GM19238 (cell line): Measurements from ENCODE around the gene SLC6A3.
"Not testable (repeated sequence)": the region's sequence is repeated elsewhere in the genome, so short reads cannot be mapped to it uniquely, and the experiment has no call there.

Source experiments
- DNase-seq: peaks from one replicate; pipeline ENCODE4 v3.0.0; 2011; ENCODE audit warnings: low spot score; ENCODE audit not compliant: insufficient read length

SLC6A3 gene

DNA sequence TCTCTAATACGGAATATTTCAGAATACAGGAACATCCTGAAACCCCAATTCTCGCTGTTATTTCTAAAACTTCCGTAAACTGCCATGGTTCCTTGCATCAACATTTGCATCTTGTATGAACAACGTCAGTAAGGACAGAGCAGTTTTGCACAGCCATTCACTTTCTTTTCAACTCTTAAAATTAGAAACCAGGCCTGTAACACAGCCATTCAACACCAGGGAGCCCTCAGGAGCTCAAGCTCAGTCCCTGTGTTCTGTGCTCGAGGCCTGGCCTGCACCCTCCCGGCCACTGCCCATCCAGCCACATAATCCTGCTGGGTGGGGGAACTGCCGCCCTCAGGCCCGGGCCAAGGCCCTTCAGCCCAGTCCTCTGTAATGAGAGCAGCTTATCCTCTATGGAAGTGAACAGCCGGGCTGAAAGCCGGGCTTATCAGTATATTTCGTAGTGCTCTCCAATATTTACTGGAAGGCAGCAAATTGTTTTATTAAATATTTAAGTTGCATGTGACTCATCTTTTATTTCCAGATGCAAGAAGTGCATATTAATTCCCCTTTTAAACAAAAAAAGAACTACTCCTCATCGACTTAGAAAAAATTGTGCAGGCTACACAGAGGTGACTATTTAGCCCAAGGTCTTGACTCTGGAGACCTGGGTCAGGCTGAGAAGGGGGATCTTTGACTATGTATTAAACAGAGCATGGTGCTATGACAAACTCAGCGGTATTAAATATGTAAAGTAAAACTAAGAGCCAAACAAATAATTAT lies 33.2 kb upstream of the SLC6A3 start:
- no peak for DNase-seq

- DNase-seq = no peak
Observed at GRCh38 chr5:1477341-1477740, 32.1 kb upstream of the SLC6A3 start.

DNA sequence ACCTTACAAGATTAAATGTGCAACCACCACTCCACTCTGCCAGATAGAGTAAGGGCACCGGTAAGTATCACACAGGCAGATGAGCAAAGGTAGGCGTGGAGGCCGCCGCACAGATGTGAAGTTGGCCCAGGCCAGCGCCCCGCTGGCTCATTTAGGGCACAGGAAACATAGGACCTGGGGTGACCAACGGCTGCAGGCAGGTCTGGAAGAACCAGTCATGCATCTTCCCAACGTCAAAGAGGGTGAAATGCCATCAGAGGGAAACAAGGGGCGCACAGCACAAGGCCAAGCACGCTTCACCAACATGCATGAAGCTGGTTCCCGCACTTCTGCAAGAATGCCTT lies 31.7 kb upstream of the SLC6A3 start:
- DNase-seq = no peak

GRCh38 chr5:1476181-1476966 lies 31.1 kb upstream of the SLC6A3 start:
- DNase-seq = no peak

DNA sequence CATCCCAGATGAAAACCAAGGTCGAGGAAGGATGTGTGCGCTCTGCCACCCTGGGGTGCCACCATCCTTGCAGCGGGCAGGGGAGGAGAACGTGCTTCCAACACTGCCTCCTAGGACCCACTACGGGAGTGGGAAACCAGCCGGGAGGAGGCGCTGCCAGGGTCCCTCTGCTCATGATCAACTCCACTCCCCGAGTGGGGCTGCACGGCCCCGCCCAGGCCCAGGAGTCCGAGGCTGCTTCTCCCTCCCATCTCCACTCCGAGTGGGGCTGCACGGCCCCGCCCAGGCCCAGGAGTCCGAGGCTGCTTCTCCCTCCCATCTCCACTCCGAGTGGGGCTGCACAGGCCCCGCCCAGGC lies 30.3 kb upstream of the SLC6A3 start:
- not testable (repeated sequence) for DNase-seq

DNA sequence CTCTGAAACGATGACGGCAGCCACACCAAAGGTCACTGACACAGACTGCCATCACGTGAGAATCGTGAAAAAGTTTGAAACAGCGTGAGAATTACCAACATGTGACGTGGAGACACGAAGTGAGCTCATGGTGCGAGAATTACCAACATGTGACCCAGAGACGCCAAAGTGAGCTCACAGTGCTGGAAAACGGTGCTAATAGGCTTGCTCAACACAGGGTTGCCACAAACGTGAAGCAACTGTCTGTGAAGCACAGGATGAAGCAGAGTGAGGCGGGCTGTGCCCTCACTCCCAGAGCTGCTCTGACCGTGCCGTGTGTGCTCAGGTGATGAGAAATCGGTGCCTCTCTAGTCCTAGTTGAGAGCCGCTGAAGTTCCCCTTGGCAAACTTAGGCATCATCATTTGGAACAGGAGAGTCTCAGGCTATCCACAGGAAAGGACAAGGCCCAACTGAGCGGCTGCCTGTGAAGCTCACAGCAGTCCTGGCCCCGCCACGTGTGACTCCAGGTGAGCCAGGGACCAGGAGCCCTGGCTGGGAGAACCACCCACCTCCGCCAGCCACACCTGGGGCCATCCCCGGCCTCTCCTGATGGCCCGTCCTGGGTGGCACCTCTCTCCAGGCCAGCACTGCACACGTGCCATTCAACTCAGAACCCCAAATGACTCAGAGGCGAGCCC lies 29.8 kb upstream of the SLC6A3 start:
- DNase-seq = no peak

- DNase-seq = no peak
Observed at GRCh38 chr5:1474183-1474839, 29.1 kb upstream of the SLC6A3 start.

GRCh38 chr5:1473746-1474145 lies 28.5 kb upstream of the SLC6A3 start:
- no peak for DNase-seq

DNA sequence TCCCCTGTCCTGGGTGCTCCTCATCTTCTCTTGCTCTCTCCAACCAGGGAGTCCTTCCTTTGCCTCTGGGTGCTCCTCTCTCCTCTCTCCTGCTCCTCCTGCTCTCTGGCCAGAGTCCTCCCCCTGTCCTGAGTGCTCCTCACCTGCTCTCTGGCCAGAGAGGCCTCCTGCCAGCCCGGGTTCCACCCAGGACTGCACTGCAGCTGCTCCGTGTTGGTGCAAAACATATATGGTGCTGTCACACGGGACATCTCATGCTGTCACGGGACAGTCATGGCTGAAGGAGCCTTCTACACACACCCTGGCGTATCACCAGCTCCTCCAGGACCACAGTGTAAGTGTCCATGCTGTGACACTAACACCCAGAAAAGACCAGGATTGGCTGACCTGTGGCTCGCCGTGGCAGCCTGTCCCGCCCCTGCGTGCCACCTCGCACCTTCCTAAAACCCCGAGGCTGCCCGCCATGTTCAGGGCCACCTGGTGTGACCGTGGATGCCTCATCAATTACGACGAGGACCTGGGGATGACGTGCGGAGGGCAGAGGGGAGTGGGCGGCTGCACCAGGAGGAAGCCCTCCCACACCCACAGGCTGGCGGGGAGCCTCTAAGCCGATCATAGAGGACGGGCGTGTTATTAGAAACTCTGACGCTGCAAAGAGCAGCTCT lies 27.9 kb upstream of the SLC6A3 start:
- no peak for DNase-seq

DNA sequence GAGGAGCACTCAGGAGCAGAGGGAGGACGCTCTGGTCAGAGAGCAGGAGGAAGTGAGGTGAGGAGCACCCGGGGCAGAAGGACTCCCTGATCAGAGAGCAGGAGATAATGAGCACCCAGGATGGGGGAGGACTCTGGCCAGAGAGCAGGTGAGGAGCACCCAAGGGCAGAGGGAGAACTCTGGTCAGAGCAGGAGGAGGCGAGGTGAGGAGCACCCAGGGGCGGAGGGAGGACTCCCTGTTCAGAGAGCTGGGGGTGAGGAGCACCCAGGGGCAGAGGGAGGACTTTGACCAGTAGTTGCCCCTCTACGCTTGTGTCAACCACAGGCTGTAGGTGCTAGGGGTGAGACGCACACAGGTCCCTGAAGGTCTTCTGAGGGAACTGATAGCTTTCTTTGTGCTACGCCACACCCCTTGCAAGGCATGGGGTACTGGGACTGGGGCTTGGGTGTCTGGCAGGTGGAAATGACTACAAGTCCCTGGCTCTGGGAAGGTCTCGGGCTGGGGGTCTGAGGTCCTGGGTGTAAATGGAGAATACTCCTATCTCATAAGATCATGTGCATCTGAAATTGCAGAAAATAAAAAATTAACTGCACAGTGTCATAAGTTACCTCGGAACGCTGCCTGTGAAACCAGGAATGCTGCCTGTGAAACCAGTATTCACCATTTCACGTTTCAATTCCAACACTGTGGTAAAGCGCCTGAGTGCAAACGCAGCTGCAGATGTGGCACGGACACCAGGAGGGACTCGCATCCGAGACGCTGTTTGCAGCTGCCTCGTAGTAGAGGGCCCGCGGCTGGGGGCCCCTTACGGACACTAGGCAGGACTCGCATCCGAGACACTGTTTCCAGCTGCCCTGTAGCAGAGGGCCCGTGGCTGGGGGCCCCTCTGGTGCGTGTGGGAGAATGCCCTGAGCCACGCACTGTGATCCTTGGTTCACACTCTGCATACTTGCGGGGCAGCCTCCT lies 27.0 kb upstream of the SLC6A3 start:
- no peak for DNase-seq

- DNase-seq = no peak
Observed at GRCh38 chr5:1471240-1471853, 26.1 kb upstream of the SLC6A3 start.

DNA sequence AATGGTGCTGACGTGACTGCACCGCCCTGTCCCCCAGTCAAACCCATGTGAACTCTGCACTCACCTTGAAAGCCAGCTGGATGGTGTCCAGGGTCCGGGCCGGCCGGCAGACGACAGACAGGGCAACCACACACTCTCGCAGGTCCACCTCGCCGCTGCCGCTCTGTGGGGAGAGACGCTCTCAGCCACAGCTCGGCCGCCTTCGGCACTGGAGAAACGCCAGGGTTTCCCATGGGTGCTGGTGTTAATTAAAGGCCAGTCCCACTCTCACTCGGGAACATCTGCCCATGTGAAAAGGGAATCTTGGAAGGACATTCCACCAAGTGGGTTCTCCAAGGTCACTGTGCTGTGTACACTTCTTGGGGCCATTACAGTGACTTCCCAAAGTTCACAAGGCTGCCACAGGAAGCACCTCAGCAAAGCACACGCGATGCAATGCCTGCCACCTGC lies 25.5 kb upstream of the SLC6A3 start:
- no peak for DNase-seq

GRCh38 chr5:1468629-1469527 lies 23.6 kb upstream of the SLC6A3 start:
- DNase-seq = no peak

DNA sequence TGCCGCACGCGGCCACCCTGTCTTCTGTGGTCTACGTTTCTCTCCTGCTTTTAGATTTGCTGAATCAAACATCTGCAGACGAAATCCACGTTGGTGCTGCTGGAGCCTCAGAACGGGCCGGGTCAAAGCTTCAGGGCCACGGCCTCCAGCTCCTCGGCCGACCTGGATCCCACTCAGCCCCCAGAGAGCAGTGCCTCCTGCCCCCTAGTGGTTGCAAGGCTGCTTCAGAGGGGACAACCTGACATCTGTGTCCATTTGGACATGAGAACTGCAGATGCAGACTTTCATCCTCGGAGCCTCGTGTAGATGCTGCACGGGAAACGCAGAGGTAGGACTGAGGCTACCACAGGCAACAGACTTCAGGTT lies 23.0 kb upstream of the SLC6A3 start:
- no peak for DNase-seq

- no peak for DNase-seq
Observed at GRCh38 chr5:1467341-1468246, 22.4 kb upstream of the SLC6A3 start.

- no peak for DNase-seq
Observed at GRCh38 chr5:1466631-1467265, 21.5 kb upstream of the SLC6A3 start.

- DNase-seq = no peak
Observed at GRCh38 chr5:1465966-1466471, 20.8 kb upstream of the SLC6A3 start.
